ENCODE results near the gene KLHL17. TPM values are rescaled to one million over a fixed set of nuclear protein-coding genes. Genes with fewer than 3 reads are reported as not detected.

KLHL17 gene
- total and polyA plus RNA-seq, 10 of the 15 experiments (the other 5 are each of a cell fraction or from before 2014, with no cell fraction given) = 0.03 to 30.6 (median 5.3) TPM

DNA sequence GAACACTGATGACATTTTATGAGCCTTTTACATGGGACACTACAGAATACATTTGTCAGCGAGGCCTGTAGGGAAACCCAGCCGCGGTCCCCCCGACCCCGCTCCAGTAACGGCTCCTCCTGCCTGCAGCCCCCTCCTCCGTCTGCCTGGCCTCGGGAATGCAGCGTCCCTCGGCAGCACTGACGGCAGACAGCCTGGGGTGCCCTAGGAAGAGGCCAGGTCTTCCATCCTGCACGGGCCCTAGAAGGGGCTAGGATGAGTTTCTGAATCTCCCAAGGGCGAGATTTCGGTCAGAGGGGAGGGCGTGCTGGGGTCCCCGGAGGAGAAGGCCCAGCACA, 28.2 kb upstream of the KLHL17 start (continued):
- TF ChIP-seq HCFC1 (IDR thresholded peaks at IDR 0.05; ENCODE audit: low read length) = no peak
- TF ChIP-seq, protein P1, sequence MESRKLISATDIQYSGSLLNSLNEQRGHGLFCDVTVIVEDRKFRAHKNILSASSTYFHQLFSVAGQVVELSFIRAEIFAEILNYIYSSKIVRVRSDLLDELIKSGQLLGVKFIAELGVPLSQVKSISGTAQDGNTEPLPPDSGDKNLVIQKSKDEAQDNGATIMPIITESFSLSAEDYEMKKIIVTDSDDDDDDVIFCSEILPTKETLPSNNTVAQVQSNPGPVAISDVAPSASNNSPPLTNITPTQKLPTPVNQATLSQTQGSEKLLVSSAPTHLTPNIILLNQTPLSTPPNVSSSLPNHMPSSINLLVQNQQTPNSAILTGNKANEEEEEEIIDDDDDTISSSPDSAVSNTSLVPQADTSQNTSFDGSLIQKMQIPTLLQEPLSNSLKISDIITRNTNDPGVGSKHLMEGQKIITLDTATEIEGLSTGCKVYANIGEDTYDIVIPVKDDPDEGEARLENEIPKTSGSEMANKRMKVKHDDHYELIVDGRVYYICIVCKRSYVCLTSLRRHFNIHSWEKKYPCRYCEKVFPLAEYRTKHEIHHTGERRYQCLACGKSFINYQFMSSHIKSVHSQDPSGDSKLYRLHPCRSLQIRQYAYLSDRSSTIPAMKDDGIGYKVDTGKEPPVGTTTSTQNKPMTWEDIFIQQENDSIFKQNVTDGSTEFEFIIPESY (IDR thresholded peaks at IDR 0.05) = no peak
- no peak for TF ChIP-seq STAT3 (IDR thresholded peaks at IDR 0.05; ENCODE audit: low read depth, low read length)
- no peak for TF ChIP-seq RB1 (IDR thresholded peaks at IDR 0.05; ENCODE audit: borderline replicate concordance)

DNA sequence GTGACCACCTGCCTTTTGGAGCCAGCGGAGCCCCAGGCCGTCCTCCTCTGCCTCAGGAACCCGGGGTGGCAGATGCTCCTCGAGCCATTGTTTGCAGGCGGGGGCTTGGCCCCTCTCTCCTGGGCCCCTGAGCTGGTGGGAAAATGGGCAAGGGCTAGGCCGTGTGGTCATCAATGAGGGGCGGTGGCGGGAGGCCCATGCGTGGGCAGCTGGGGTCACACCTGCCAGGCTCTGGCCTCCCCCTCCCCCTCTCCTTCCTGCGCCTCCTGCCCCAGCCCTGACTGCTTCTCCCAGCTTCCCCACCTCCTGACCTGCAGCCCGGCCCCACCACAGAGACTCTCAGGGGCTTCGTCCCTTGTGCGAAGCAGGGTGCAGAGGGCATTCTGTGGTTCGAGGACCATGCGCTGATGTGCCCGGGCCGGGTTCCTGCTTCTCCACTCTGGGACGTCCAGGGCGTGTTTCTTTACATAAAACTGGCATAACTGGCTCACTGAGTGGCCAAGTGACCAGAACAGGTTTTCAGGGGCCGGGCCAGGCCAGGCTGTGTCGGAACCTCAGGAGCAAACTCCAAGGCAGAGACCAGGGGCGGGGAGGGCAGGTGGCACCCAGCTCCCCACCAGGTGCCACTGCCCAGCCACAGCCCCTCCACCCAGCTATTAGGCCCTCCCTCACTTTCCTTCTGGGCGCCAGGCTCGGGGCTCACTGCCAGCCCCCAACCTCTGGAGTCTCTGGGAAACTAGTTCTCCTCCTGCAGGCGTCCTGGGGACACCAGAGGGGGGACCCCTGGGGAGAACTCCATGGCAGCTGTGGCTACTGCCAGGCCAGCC, 27.4 kb upstream of the KLHL17 start:
- ChIA-PET SMC1A (ENCODE audit: uncharacterized antibody, unreplicated experiment) (no interaction called here), POLR2A (interaction anchor here (0.6 kb wide), 1 partner anchor 54 kb away, joined by 5 read pairs; no protein-coding TSS in a partner anchor), RAD21 (ENCODE audit: unreplicated experiment) (no interaction called here), CTCF (no interaction called here)
- Histone ChIP-seq H3K27ac (ENCODE audit: control insufficient read depth, insufficient read depth) (no peak overlapping the region), H3K9ac (ENCODE audit: control insufficient read depth, insufficient read depth, low read length) (no peak overlapping the region), H3K9me3 (replicated peaks; ENCODE audit: control insufficient read depth, insufficient read depth, low read length) (no peaks in the 10 kb centered on the region), H3K79me2 (ENCODE audit: control insufficient read depth, insufficient read depth, low read length) (no peaks in the 10 kb centered on the region), H3K4me1 (ENCODE audit: control insufficient read depth, insufficient read depth, low read length) (no peaks in the 10 kb centered on the region), H3K27me3 (replicated peaks in 1 of 2; ENCODE audit: control insufficient read depth in 2 of 2, insufficient read depth in 2 of 2, low read length in 1 of 2) (peaks cover 0 to 3% of the 10 kb centered on the region in 2 experiments; a peak in 3 of 4 replicates), H4K20me1 (ENCODE audit: control insufficient read depth, insufficient read depth) (no peaks in the 10 kb centered on the region), H3K4me2 (ENCODE audit: control insufficient read depth, insufficient read depth) (no peak overlapping the region), H3K4me3 (no peak overlapping the region), H2AFZ (ENCODE audit: control insufficient read depth, low read depth, low read length) (no peak overlapping the region), H3K36me3 (ENCODE audit: control insufficient read depth in 2 of 2, insufficient read depth in 2 of 2, low read length in 1 of 2) (no peaks in the 10 kb centered on the region)
- in situ Hi-C loops (cut with MboI) = loop anchor here (10.0 kb wide), 1 partner anchor 58 kb away; no protein-coding TSS in a partner anchor
- WGBS (ENCODE audit: insufficient coverage, insufficient replicate concordance, low lambda C conversion rate, missing lambda C conversion rate) = 38% methylated on average over 25 of the region's 25 CpGs
- ATAC-seq = no peak
- intact Hi-C loops (cut with micrococcal nuclease; ENCODE audit: unreplicated experiment) = no loop called here
- no peak for FAIRE-seq
- no TSS peak for BruUV-seq (replicated peaks)
- DNase-seq (ENCODE audit: low read depth, low spot score) = no peak
- no peak for TF ChIP-seq GATAD2B (conservative IDR thresholded peaks at IDR 0.05; ENCODE audit: low read depth)
- TF ChIP-seq PAX5 (IDR thresholded peaks at IDR 0.05; ENCODE audit: borderline replicate concordance, low read depth, low read length) = no peak
- no peak for TF ChIP-seq ESRRA (IDR thresholded peaks at IDR 0.05; ENCODE audit: low read length)
- TF ChIP-seq, protein P2, sequence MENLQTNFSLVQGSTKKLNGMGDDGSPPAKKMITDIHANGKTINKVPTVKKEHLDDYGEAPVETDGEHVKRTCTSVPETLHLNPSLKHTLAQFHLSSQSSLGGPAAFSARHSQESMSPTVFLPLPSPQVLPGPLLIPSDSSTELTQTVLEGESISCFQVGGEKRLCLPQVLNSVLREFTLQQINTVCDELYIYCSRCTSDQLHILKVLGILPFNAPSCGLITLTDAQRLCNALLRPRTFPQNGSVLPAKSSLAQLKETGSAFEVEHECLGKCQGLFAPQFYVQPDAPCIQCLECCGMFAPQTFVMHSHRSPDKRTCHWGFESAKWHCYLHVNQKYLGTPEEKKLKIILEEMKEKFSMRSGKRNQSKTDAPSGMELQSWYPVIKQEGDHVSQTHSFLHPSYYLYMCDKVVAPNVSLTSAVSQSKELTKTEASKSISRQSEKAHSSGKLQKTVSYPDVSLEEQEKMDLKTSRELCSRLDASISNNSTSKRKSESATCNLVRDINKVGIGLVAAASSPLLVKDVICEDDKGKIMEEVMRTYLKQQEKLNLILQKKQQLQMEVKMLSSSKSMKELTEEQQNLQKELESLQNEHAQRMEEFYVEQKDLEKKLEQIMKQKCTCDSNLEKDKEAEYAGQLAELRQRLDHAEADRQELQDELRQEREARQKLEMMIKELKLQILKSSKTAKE (IDR thresholded peaks at IDR 0.05; ENCODE audit: low read depth, poor library complexity, severe bottlenecking) = no peak
- no peak for TF ChIP-seq BHLHE40 (IDR thresholded peaks at IDR 0.05; ENCODE audit: borderline replicate concordance in 1 of 2, low read depth in 2 of 2, low read length in 1 of 2)
- TF ChIP-seq, protein P3, sequence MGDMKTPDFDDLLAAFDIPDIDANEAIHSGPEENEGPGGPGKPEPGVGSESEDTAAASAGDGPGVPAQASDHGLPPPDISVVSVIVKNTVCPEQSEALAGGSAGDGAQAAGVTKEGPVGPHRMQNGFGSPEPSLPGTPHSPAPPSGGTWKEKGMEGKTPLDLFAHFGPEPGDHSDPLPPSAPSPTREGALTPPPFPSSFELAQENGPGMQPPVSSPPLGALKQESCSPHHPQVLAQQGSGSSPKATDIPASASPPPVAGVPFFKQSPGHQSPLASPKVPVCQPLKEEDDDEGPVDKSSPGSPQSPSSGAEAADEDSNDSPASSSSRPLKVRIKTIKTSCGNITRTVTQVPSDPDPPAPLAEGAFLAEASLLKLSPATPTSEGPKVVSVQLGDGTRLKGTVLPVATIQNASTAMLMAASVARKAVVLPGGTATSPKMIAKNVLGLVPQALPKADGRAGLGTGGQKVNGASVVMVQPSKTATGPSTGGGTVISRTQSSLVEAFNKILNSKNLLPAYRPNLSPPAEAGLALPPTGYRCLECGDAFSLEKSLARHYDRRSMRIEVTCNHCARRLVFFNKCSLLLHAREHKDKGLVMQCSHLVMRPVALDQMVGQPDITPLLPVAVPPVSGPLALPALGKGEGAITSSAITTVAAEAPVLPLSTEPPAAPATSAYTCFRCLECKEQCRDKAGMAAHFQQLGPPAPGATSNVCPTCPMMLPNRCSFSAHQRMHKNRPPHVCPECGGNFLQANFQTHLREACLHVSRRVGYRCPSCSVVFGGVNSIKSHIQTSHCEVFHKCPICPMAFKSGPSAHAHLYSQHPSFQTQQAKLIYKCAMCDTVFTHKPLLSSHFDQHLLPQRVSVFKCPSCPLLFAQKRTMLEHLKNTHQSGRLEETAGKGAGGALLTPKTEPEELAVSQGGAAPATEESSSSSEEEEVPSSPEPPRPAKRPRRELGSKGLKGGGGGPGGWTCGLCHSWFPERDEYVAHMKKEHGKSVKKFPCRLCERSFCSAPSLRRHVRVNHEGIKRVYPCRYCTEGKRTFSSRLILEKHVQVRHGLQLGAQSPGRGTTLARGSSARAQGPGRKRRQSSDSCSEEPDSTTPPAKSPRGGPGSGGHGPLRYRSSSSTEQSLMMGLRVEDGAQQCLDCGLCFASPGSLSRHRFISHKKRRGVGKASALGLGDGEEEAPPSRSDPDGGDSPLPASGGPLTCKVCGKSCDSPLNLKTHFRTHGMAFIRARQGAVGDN (IDR thresholded peaks at IDR 0.05) = no peak
- no peak for TF ChIP-seq EP300 (IDR thresholded peaks at IDR 0.05; ENCODE audit: borderline replicate concordance in 1 of 2, control insufficient read depth in 1 of 2, low read depth in 2 of 2, low read length in 2 of 2)
- no peak for TF ChIP-seq NFYB (IDR thresholded peaks at IDR 0.05; ENCODE audit: insufficient read depth, low read depth, low read length)
- TF ChIP-seq ZNF622 (IDR thresholded peaks at IDR 0.05) = no peak
- TF ChIP-seq POLR2AphosphoS5 (IDR thresholded peaks at IDR 0.05; ENCODE audit: low read length) = no peak
